Body of pancreas (tissue), 4 donors: ENCODE data around the gene PYGM. TPM values are rescaled to one million over a fixed set of nuclear protein-coding genes. Genes with fewer than 3 reads are reported as not detected.

ENCODE experiments used
- ATAC-seq: fragments of 150-250 bp; one replicate; pipeline ENCODE4 v1.9.1; 2016
- DNase-seq, 4 donors: peaks; one replicate each; pipeline ENCODE4 v3.0.0-alpha.2; 2019
- H3K27ac ChIP-seq, 4 donors: fragments of 200-600 bp; sonication (generic); 1 replicate in 3 of 4; 2 replicates in 1 of 4; pipeline versions ENCODE4 v1.5.1 to v1.6.1; 2016 to 2019; ENCODE audit warnings: mild to moderate bottlenecking in 1 of 4, mixed read lengths in 1 of 4, moderate library complexity in 1 of 4
- H3K27me3 ChIP-seq, 2 donors: fragments of 200-600 bp; sonication (generic); one replicate each; pipeline ENCODE4 v1.6.0; 2016; ENCODE audit warnings: mild to moderate bottlenecking in 1 of 2
- H3K36me3 ChIP-seq, 2 donors: fragments of 200-600 bp; sonication (generic); replicated peaks in 1 of 2; 2 replicates each; pipeline ENCODE4 v1.5.1; 2016; ENCODE audit warnings: low read depth in 2 of 2; ENCODE audit not compliant: insufficient read depth in 1 of 2
- H3K4me1 ChIP-seq: fragments of 200-600 bp; sonication (generic); one replicate; pipeline ENCODE4 v1.6.0; 2016
- H3K4me3 ChIP-seq, 2 donors: fragments of 200-600 bp; sonication (generic); 1 replicate in 1 of 2; 2 replicates in 1 of 2; pipeline ENCODE4 v1.5.1; 2016 to 2019
- H3K9me3 ChIP-seq, 3 donors: fragments of 200-600 bp; sonication (generic); 1 replicate in 2 of 3; 2 replicates in 1 of 3; pipeline ENCODE4 v1.5.1; 2016
- CTCF ChIP-seq, 7 experiments: fragments of 450-650 bp in 4 of 7; fragments of 200-600 bp in 3 of 7; sonication (generic) in 3 of 7; IDR thresholded peaks; one replicate each; pipeline ENCODE4 v1.5.1; 2016 to 2019; ENCODE audit warnings: antibody characterized with exemption in 7 of 7
- POLR2A ChIP-seq, 3 donors: fragments of 450-650 bp; IDR thresholded peaks; one replicate each; pipeline ENCODE4 v1.6.1; 2016; ENCODE audit warnings: antibody characterized with exemption in 3 of 3, mild to moderate bottlenecking in 2 of 3
- WGBS, 2 donors: methylation state at CpG; one replicate each; pipeline ENCODE4 v1.1.5; 2017; 5-methylcytosine and 5-hydroxymethylcytosine counted together
- intact Hi-C: fragments of 100-400 bp; cut with DNase I; formaldehyde crosslinking; loops from one replicate; pipeline ENCODE4 v1.15.1; 2023
- total RNA-seq, 2 donors: library from RNA; depleted of rRNA; stranded (reverse); fragments of >200 nt; gene quantifications; one replicate each; pipeline ENCODE4 v1.1.0, GENCODE V29; 2016

The PYGM gene
- total RNA-seq, 2 donors from 2014 or later: 0.78 to 4.3 TPM

GRCh38 chr11:64736654-64737053, 23.1 kb downstream of the PYGM start:
- Histone ChIP-seq H3K4me1 (no peaks in the 10 kb centered on the region), H3K36me3 (no peaks in the 10 kb centered on the region), H3K9me3 (no peaks in the 10 kb centered on the region), H3K27me3 (peaks cover 0 to 6% of the 10 kb centered on the region in 2 donors), H3K4me3 (no peak overlapping the region), H3K27ac (no peak overlapping the region)
- 86% methylated on average over 13 of the region's 15 CpGs; no CpG with 5 or more reads in 1 of the 2 donors for WGBS, 2 donors
- intact Hi-C loops: no loop called here
- no peak for DNase-seq
- no peak for TF ChIP-seq POLR2A (IDR thresholded peaks at IDR 0.05)
- no peak for TF ChIP-seq CTCF (IDR thresholded peaks at IDR 0.05)
- no peak for ATAC-seq

DNA sequence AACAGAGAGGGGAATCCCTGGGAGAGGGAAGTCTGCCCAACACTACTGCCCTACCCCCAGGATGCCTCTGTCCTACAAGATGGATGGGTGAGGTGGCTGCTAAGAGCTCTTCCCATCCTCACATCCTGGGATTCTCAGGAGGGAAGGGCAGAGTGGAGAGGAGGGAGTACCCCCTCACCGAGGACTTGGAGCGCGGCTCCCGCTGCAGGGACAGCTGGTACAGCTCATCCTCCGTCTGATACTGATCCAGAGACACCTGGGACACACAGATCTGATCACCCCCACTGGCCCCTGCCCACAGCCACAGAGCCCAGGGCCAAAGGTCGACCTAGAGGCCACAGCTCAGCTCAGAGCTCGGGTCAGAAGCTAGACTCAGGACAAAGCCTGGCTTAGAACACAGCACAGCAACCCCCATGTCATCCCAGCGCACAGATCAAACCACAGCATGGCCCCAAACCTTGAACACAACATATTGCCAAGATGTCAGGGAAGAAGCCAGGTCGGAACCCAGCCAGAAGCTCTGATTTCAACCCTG, 24.0 kb downstream of the PYGM start:
- WGBS, 2 donors: 80 to 83% methylated on average over 1 to 9 of the region's 9 CpGs
- no peak for ATAC-seq

DNA sequence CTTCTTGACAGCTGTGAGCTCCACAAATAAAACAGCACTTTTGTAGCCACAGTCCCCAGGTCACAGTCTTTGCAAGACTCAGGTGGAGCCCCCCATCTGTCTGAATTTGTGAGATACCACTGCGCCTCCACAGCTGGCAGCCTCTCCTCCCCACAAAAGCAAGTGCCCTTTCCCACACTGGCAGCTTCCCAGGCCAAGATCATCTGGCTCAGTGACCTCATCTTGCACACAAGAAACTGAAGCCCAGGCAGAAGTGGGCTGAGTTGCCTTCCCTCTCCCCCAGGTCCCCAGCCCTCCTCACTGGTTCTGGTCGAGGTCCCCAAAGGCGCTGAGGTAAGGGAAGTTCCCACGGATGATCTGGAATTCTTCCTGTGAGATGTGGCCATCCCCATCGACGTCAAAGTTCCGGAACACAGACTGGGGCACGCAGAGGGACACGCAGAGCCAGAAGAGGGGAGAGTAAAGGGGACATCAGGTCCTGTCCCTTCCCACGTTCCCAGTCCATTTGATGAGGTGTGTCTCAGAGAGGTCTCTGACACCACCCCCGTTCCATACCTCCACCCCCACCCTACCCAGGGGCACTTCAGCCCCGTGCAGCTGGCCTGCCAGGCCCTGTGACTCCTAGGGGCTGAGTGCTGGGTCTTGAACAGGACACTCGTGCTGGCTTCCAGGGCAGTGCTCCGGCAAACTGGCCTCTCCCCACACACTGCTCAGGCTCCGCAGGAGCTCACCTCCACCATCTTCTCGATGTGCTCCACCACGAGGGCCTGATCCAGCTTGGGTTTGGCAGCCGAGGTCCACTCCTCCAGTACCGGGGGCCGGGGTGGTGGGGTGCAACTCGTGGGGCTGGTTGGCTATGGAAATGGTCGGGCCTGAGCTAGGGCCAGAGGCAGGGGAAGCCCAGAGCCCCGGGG, 24.7 kb downstream of the PYGM start:
- no peaks in the 10 kb centered on the region for H3K27me3 ChIP-seq
- H3K4me3 ChIP-seq: no peak overlapping the region
- no peak overlapping the region for H3K27ac ChIP-seq
- TF ChIP-seq CTCF (IDR thresholded peaks at IDR 0.05): no peak
- no peak for TF ChIP-seq POLR2A (IDR thresholded peaks at IDR 0.05)
- DNase-seq (no peak), ATAC-seq (no peak)
- intact Hi-C loops: no loop called here
- H3K4me1 ChIP-seq: no peaks in the 10 kb centered on the region
- WGBS, 2 donors: 59 to 71% methylated on average over 14 to 23 of the region's 23 CpGs
- H3K36me3 ChIP-seq: no peaks in the 10 kb centered on the region
- no peaks in the 10 kb centered on the region for H3K9me3 ChIP-seq

More for the DNA sequence above, 24.0 kb downstream of the PYGM start:
- no peak for DNase-seq
- intact Hi-C loops: no loop called here
- TF ChIP-seq CTCF (IDR thresholded peaks at IDR 0.05): no peak
- no peak for TF ChIP-seq POLR2A (IDR thresholded peaks at IDR 0.05)
- H3K36me3 ChIP-seq: no peaks in the 10 kb centered on the region
- H3K4me1 ChIP-seq: no peaks in the 10 kb centered on the region
- no peaks in the 10 kb centered on the region for H3K9me3 ChIP-seq
- no peaks in the 10 kb centered on the region for H3K27me3 ChIP-seq
- no peak overlapping the region for H3K4me3 ChIP-seq
- no peak overlapping the region for H3K27ac ChIP-seq

- no peak overlapping the region for H3K27ac ChIP-seq
- H3K4me1 ChIP-seq: no peaks in the 10 kb centered on the region
- H3K36me3 ChIP-seq: no peaks in the 10 kb centered on the region
- DNase-seq (no peak), ATAC-seq (no peak)
- intact Hi-C loops: no loop called here
- TF ChIP-seq CTCF (IDR thresholded peaks at IDR 0.05): no peak
- no peak for TF ChIP-seq POLR2A (IDR thresholded peaks at IDR 0.05)
- no peaks in the 10 kb centered on the region for H3K27me3 ChIP-seq
- no peak overlapping the region for H3K4me3 ChIP-seq
- no peaks in the 10 kb centered on the region for H3K9me3 ChIP-seq
- 83 to 92% methylated on average over 3 of the region's 3 CpGs for WGBS, 2 donors
Observed at GRCh38 chr11:64731601-64732000, 28.2 kb downstream of the PYGM start.
